GM10248 (cell line): Measurements from ENCODE around the gene DRAXIN.
A peak's percentile ranks its signal among the peaks of the same experiment; 100 is the strongest.

Experiments used
- CTCF ChIA-PET: fragments of 300-600 bp; sonication (Branson Sonifier 250); formaldehyde crosslinking; extraction: SDS; loops from one replicate; lab custom pipeline; 2021; ENCODE audit warnings: antibody characterized with exemption; lab: Yijun Ruan, JAX
- POLR2A ChIA-PET: fragments of 350-650 bp; sonication (Branson Sonifier 250); formaldehyde crosslinking; extraction: SDS; loops from one replicate; lab custom pipeline; 2020; ENCODE audit warnings: antibody characterized with exemption; lab: Yijun Ruan, JAX
- DNase-seq: peaks from one replicate; pipeline ENCODE4 v3.0.0; 2012; ENCODE audit errors: extremely low spot score
- CTCF ChIP-seq: IDR thresholded peaks from 2 replicates; pipeline ENCODE4 v1.5.1; 2012; ENCODE audit warnings: mild to moderate bottlenecking, low read depth; ENCODE audit errors: extremely low read depth, missing control alignments, control extremely low read depth

Gene DRAXIN

GRCh38 chr1:11748294-11749202, 57.0 kb downstream of the DRAXIN start:
- no peak for DNase-seq
- ChIA-PET CTCF (interaction anchor here (0.7 to 1.5 kb wide), 2 partner anchors 12 to 98 kb away, joined by 4 to 7 read pairs; no protein-coding TSS in a partner anchor), POLR2A (no interaction called here)
- no peak for TF ChIP-seq CTCF

- DNase-seq = peak; percentile 78
- TF ChIP-seq CTCF = peak; percentile 23
- CTCF ChIA-PET = interaction anchor here (0.7 to 1.5 kb wide), 4 partner anchors 10 to 99 kb away, joined by 4 to 7 read pairs (median 5); no protein-coding TSS in a partner anchor
- POLR2A ChIA-PET = no interaction called here
Observed at GRCh38 chr1:11749203-11749689, 57.7 kb downstream of the DRAXIN start.

GRCh38 chr1:11749996-11750395, 58.5 kb downstream of the DRAXIN start:
- ChIA-PET POLR2A (no interaction called here), CTCF (interaction anchor here (1.2 to 1.5 kb wide), 3 partner anchors 9 to 100 kb away, joined by 4 to 7 read pairs (median 6); no protein-coding TSS in a partner anchor)
- DNase-seq = no peak
- TF ChIP-seq CTCF = no peak

DNA sequence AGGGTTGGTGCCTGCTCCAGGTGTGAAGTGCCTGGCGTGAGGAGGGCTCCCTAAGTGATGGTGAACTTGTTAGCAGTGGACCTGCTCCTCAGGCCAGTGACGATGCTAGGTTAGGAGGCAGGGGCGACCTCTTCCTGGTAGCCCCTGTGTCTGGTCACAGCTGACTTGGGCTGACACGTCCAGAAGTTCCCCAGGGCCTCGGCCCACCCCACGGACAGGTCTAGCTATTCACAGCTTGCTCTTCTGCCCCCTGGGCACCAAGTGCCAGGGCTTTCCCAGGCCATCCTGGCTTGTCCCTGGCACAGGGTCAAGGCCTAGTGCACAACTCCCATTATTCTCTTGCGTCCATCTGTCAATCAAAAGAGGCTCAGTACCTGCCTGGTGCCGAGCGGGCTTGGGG, 59.6 kb downstream of the DRAXIN start:
- POLR2A ChIA-PET = no interaction called here
- no peak for TF ChIP-seq CTCF
- CTCF ChIA-PET = no interaction called here
- no peak for DNase-seq

DNA sequence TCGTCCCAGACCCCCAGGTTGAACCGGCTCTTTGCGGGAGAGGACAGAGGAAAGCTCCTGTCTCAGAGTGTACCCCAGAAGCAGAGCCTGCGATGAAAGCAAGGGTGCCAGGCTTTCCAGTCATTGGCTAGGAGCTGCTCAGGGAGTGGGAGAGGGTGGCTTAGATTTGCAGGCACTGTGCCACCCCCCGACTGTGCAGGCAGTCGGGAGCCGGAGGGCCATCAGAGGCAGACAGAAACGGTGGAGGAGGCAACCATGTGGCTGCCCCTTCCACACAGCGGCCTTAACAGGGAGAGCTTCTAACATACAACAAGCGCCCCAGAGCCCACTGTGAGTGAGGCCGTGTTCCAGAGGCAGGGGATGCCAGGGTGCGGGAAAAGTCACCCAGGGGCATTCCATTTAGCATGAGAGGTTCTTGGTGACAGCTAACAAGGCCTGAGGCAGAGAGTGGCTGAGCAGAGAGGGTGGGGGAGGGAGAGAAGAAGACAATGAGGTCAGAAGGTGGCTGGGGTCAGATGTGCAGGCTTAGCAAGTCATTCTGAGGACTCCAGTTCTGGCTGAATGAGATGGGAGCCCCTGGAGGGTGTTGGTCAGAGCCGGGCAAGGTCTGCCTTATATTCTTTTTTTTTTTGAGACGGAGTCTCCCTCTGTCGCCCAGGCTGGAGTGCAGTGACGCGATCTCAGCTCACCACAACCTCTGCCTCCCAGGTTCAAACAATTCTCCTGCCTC, 61.0 kb downstream of the DRAXIN start:
- CTCF ChIA-PET = no interaction called here

More for the DNA sequence above, 61.0 kb downstream of the DRAXIN start:
- no peak for TF ChIP-seq CTCF
- no peak for DNase-seq
- POLR2A ChIA-PET = interaction anchor here (0.6 kb wide), 1 partner anchor 240 kb away, joined by 5 read pairs; no protein-coding TSS in a partner anchor
